GM12875 (cell line): ENCODE measurements around the gene GTF3C5.

Experiments used
- H3K4me3 ChIP-seq: one replicate; pipeline ENCODE4 v1.5.1; 2011; ENCODE audit warnings: low read depth, low read length, control low read depth
- CTCF ChIP-seq: IDR thresholded peaks from 2 replicates; pipeline ENCODE4 v1.5.1; 2011; ENCODE audit warnings: low read depth, mild to moderate bottlenecking, control low read depth, inconsistent platforms, low read length, moderate library complexity, borderline replicate concordance; ENCODE audit not compliant: insufficient read depth

The GTF3C5 gene

GRCh38 chr9:133023117-133023890 lies 7.5 kb upstream of the GTF3C5 start:
- H3K4me3 ChIP-seq, result no peak overlapping the region
- TF ChIP-seq CTCF, result no peak

- no peak overlapping the region for H3K4me3 ChIP-seq
- TF ChIP-seq CTCF, result no peak
These were observed 4.4 kb upstream of the GTF3C5 start for GRCh38 chr9:133026426-133026825.

GRCh38 chr9:133027134-133027533 lies 3.7 kb upstream of the GTF3C5 start:
- no peak for TF ChIP-seq CTCF

GRCh38 chr9:133028221-133028620 lies 2.6 kb upstream of the GTF3C5 start:
- no peak for TF ChIP-seq CTCF
- H3K4me3 ChIP-seq, result no peak overlapping the region

More at GRCh38 chr9:133027134-133027533, 3.7 kb upstream of the GTF3C5 start:
- no peak overlapping the region for H3K4me3 ChIP-seq

GRCh38 chr9:133029994-133030316 lies 842 bp upstream of the GTF3C5 start:
- H3K4me3 ChIP-seq, result peak overlapping the region; percentile 93
- no peak for TF ChIP-seq CTCF

GRCh38 chr9:133031130-133031422 lies 279 bp downstream of the GTF3C5 start:
- TF ChIP-seq CTCF, result no peak
- peak overlapping the region; percentile 93 for H3K4me3 ChIP-seq

- TF ChIP-seq CTCF, result no peak
- peak overlapping the region; percentile 93 for H3K4me3 ChIP-seq
These were observed 707 bp downstream of the GTF3C5 start for GRCh38 chr9:133031496-133031911.
